Stimulated activated CD8-positive, alpha-beta memory T cell treated with anti-CD3 and anti-CD28 coated beads, Interleukin-15, amount 100 ng/mL, for 1 hour (primary cell): ENCODE data around the gene IMMP2L.
"Not testable (repeated sequence)": the region's sequence is repeated elsewhere in the genome, so short reads cannot be mapped to it uniquely, and the experiment has no call there.

Experiments
- DNase-seq: peaks from one replicate; pipeline ENCODE4 v3.0.0-alpha.2; 2020; ENCODE audit warnings: low read depth

The IMMP2L gene

GRCh38 chr7:111329367-111330234 lies 232.7 kb downstream of the IMMP2L start:
- DNase-seq, result no peak

DNA sequence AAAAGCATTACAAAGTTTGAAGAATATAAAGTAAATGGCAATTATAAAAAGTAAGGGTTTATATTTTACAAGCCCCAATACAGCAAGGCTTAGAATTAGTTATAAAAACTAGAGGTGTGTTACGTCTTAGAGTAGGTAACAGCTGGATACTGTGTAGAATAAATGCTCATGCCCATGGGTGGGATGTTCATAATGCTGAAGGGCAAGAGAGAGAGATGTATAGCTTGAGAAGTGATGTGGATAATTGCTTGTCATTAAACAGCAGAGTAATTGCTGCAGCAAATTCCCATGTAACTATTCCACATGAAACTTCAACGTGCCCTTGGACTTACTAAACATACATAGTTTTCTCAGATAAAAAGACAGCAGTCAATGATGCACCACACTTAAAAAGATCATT lies 233.8 kb downstream of the IMMP2L start:
- DNase-seq, result no peak

DNA sequence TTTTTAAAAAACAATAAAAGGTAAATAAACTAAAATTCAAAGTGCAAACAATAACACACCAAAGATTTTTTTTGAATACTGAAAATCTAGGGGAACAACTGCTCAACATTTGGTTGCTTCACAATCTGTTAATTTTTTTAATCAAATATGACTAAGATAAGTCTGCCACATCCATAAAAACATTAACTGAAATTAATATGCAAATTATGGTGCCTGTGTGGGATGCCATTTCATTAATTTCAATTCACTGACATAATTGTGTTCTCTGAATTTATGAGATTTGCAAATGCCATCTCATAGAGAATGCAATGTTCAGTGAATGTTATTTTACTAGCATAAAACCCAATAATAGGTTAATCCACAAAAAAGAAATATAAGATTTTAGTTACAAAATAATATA lies 237.5 kb downstream of the IMMP2L start:
- no peak for DNase-seq

- DNase-seq, result no peak
Observed at GRCh38 chr7:111324228-111324627, 238.1 kb downstream of the IMMP2L start.

DNA sequence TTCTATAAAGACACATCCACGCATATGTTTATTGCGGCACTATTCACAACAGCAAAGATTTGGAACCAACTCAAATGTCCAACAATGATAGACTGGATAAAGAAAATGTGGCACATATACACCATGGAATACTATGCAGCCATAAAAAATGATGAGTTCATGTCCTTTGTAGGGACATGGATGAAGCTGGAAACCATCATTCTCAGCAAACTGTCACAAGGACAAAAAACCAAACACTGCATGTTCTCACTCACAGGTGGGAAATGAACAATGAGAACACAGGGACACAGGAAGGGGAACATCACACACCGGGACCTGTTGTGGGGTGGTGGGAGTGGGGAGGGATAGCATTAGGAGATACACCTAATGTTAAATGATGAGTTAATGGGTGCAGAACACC lies 238.6 kb downstream of the IMMP2L start:
- DNase-seq, result not testable (repeated sequence)

DNA sequence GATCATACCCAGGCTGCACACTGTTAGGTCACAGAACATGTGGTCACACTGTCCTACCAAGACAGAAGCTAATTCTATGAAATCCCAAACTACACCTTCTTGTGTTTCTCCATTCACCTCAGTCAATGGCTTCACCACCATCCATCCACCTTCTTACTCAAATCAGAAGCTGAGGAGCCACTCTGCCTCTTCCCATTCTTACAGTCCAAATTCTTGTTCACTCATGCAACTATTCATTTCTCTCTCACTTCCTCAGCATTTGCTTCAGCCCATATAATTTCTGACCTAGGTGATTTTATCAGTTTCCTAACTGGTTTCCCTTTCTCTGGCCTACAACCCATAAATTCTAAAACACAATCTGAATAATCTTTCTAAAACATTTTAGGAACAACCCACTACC lies 242.2 kb downstream of the IMMP2L start:
- no peak for DNase-seq

DNA sequence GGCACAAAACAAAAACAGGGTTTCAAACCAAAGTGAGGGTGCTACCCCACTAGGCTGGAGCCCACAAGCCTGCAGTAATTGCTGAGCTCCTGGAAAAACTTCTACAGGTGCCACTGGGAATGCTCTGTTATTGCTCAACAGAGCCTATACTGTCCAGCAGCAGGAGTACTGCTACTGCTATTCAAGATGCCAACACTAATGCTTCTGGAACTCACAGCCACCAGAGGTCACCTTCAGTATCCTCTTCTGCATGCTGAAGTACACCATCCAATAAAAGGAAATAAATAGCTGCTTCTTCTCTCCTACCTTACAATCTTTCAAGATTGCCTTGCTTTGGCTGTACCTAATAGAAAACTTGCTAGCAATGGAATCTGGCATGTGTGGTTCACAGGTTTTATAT lies 249.3 kb downstream of the IMMP2L start:
- DNase-seq, result no peak

- DNase-seq, result no peak
Observed at GRCh38 chr7:111308691-111309090, 253.6 kb downstream of the IMMP2L start.

- no peak for DNase-seq
Observed at GRCh38 chr7:111301891-111302290, 260.4 kb downstream of the IMMP2L start.

GRCh38 chr7:111294494-111294893 lies 267.8 kb downstream of the IMMP2L start:
- DNase-seq, result no peak

DNA sequence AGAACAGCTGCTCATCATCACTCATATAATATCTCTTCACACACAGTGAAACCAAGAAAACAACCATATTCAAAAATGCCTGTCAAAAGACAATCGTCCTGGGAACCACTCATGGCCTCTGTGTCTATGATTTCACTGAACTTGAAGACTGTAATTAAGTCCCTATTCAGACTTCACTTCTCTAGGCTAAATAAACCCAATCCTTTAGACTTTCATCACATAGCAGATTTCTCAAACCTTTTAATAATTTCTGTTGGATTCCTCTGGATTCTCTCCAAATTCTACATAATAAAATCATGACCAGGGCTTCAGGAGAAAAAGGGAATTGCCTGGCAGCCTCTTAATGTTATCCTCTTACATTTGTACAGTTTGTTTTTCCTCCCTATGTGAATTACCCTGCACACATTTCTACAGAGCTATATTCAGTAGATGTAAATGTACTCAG lies 270.2 kb downstream of the IMMP2L start:
- no peak for DNase-seq

- no peak for DNase-seq
Observed at GRCh38 chr7:111290982-111291381, 271.3 kb downstream of the IMMP2L start.

DNA sequence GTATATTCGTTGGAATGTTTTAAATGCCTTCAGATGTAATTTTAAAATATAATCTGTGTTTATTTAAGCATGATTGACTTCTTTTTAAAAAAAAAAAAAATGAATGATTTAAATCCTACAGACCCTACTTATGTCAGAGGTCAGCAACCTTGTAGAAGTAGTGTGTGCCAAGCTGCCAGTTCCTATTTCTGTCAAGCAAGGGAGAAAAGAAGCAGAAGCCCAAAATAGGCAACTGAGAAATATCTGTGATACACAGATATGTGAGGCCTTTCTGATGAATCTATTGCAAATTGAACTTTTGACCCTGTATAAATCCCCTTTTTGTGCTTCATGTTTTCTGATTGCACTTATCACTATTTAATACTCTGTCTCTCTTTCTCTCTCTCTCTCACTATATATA lies 271.9 kb downstream of the IMMP2L start:
- DNase-seq, result no peak

GRCh38 chr7:111288441-111288840 lies 273.9 kb downstream of the IMMP2L start:
- not testable (repeated sequence) for DNase-seq

DNA sequence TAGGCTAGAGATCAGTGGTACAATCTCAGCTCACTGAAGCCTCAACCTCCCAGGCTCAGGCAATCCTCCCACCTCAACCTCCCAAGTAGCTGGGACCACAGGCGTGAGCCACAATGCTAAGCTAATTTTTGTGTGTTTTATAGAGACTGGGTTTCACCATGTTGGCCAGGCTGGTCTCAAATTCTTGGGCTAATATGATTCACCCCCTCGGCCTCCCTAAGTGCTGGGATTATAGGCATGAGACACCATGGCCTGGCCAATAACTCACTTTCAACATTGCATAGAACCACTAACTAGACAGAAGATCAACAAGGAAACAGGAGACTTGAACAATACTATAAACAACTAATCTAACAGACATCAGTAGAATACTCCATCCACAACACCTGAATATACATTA lies 279.7 kb downstream of the IMMP2L start:
- no peak for DNase-seq

DNA sequence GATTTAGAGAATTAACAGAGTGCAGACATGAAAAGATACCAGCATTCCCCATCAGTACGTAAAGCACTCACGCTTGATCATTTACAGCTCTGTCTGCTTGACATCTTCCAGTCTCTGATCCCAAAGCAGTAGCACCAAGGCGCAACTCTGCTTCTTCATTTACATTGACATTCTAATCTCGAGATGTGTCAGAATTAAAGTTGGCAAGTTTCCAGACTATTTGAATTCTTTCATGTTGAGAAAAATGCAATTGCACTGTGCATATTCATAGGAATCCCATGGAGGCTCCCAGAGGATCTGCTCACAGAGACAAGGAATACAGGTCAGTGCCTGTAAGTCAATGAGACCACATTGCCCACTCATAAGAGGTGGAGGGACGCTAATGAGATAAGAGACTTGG lies 287.4 kb downstream of the IMMP2L start:
- no peak for DNase-seq

DNA sequence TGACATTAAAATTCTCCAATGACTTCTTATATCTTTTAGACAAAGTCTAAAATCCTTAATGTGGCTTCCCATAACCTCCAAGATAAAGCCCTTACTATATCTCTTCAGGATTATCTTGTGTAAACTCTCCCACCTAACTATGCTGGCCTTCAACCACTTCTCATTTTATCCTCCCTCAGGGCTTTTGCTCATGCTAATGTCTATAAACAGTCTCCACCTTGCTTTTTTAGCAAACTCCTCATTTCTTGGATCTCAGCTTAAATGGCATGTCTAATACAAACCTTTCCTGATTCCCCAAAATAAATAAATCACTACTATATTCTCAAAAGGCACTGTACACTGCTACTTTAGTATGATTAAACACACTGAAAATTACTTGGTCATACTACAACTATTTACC lies 290.2 kb downstream of the IMMP2L start:
- DNase-seq, result no peak

GRCh38 chr7:111270794-111271193 lies 291.5 kb downstream of the IMMP2L start:
- not testable (repeated sequence) for DNase-seq

DNA sequence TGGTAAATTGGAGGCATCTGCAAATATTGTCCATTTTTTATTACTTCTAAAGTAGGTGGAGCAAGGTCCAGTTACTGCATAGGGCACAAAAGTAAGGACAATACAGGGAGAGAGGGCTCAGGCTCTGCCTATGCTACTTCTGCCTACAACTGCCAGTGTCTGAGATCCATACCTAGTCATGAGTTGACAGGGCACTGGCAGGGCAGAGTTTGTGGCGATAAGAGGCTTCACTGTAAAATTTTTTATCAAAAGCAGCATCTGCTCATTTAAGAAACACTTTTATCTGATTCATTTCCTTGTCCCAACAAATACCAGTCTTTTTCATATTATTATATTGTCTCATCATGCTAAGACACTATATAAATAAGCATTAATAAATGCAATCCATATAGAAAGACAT lies 293.4 kb downstream of the IMMP2L start:
- no peak for DNase-seq

DNA sequence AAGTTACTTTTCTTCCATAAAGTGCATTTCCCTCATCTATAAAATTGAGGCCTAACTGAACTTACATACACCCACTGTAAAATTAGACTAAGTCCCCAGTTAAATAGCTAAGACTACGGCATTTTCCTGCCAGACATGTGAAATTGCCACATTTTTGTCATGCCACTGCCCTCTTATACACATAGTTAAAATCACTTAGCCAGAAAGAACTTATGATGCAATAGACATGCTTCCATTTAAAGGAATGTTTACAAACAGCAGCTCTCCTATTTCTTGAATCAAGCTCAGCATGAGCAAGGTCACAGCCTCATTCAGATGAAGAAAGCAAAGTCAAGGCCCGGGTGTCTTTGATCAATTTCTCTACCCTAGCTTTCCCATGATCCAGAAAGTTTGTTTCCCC lies 295.7 kb downstream of the IMMP2L start:
- DNase-seq, result no peak

DNA sequence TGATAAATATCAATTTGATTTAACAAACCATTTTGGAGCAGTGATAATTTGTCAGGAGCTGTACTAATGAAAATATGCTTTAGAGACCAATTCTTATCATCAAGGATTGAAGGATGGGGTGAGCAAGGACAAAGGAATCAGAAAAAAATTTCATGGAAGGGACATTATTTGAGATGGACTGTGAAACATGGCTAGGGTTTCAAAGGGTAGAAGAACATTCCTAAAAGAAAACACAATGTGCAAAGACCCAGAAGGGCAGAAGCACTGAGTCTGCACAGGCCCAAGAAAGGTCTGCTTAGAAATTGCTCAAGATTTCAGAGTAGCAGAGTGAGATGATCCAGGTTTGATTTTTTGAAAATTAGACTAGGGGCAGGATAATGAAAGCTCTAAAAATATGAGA lies 296.9 kb downstream of the IMMP2L start:
- DNase-seq, result no peak

DNA sequence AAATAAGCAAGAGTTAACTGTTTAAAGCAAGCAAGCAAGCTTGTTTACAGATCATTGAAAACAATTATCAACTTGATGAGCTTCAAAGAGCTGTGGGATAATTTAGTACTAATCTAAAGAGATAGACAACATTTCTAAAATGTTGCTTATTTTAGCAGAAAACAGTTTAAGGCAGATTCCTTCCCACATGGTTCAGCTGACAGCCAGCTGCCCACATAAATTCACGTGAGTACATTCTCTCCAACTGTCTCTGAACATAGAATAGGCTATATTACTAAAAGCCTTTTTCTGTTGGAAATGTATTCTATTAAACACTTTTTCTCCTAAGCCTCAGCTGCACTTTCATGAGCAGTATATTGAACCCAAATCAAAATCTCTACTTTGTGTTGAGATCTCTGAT lies 297.3 kb downstream of the IMMP2L start:
- DNase-seq, result no peak

DNA sequence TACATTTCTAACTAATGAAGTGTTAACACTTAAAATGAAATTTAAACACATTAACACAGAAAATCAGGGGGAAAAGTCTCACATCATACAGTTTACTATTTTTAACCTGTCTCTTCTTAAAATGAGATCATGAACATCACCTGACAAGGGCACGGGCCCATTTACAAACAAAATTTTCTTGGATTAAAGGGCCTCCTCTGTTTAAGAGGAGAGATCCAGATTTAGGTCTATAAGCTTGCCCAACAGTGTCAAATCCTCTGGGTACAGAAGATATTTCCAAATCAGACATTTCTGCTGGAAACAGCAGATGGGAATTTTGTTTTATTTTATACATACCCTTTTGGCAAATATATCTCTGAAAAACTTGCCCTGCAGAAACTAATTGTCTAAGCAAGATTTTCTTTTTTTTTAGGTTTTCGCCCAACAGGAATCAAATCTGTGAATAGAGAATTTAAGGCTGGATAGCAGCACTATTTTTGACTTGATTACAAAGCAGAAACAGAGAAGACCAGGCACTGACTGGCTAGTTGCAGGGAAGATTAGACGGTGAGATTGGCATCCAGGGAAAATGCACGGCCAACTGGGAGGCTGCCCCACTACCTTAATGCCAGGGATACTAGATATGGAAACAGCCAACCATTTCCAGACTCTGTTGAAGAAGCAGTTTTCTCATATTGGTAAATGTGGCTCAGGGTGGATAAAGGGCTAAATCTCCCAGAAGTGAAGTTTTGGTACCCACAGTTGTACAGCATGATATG lies 298.0 kb downstream of the IMMP2L start:
- DNase-seq, result no peak
